ENCODE data around the gene OSBPL10. TPM values are rescaled to one million over a fixed set of nuclear protein-coding genes. Genes with fewer than 3 reads are reported as not detected.

The OSBPL10 gene
- total RNA-seq, 1 experiment from 2014 or later, result 172 TPM

DNA sequence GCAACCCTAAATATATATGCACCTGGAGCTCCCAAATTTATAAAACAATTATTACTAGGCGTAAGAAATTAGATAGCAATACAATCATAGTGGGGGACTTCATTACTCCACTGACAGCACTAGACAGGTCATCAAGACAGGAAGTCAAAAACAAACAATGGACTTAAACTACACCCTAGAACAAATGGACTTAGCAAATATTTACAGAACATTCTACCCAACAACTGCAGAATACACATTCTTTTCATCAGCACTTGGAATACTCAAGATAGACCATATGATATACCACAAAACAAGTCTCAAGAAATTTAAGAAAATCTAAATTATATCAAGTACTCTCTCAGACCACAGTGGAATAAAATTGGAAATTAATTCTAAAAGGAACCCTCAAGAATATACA, 201.5 kb downstream of the OSBPL10 start:
- ChIA-PET CTCF (no interaction called here), POLR2A (no interaction called here)
- no peaks in the 10 kb centered on the region for H3K9me3 Mint-ChIP-seq (ENCODE audit: unreplicated experiment)
- no peak for DNase-seq (ENCODE audit: unreplicated experiment)
- H3K4me3 Mint-ChIP-seq (ENCODE audit: unreplicated experiment), result no peak overlapping the region
- TF ChIP-seq, protein P1, sequence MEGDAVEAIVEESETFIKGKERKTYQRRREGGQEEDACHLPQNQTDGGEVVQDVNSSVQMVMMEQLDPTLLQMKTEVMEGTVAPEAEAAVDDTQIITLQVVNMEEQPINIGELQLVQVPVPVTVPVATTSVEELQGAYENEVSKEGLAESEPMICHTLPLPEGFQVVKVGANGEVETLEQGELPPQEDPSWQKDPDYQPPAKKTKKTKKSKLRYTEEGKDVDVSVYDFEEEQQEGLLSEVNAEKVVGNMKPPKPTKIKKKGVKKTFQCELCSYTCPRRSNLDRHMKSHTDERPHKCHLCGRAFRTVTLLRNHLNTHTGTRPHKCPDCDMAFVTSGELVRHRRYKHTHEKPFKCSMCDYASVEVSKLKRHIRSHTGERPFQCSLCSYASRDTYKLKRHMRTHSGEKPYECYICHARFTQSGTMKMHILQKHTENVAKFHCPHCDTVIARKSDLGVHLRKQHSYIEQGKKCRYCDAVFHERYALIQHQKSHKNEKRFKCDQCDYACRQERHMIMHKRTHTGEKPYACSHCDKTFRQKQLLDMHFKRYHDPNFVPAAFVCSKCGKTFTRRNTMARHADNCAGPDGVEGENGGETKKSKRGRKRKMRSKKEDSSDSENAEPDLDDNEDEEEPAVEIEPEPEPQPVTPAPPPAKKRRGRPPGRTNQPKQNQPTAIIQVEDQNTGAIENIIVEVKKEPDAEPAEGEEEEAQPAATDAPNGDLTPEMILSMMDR (IDR thresholded peaks at IDR 0.05; ENCODE audit: unreplicated experiment), result no peak
- H3K27ac Mint-ChIP-seq (ENCODE audit: low read depth, unreplicated experiment), result no peak overlapping the region
- intact Hi-C loops (cut with micrococcal nuclease), result no loop called here
- BruUV-seq (replicated peaks), result no TSS peak
- H3K27me3 Mint-ChIP-seq (ENCODE audit: insufficient read depth, unreplicated experiment), result no peaks in the 10 kb centered on the region
- H3K36me3 Mint-ChIP-seq (ENCODE audit: insufficient read depth, unreplicated experiment), result peaks cover 10% of the 10 kb centered on the region
- H3K4me1 Mint-ChIP-seq (ENCODE audit: insufficient read depth, unreplicated experiment), result peaks cover 34% of the 10 kb centered on the region

DNA sequence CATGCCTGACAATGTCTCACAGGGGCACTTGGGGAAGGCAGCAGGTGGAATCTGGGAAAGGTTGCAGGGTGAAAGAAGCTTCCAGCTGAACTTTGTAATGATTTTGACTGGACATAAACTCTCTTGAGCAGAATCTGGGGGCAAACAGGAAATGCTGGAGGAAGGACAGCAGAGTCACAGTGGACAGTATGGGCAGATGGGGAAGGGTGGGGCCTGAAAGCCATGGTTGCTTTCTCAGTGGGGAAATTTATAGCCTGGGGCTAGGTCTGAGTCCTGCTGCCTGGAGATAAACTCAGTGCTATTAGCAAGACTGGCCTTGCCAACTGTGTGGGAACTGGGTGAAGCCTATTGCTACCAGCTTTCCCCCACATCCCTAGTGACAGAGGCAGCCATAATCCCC, 203.2 kb downstream of the OSBPL10 start:
- H3K4me1 Mint-ChIP-seq (ENCODE audit: insufficient read depth, unreplicated experiment), result peaks cover 39% of the 10 kb centered on the region

DNA sequence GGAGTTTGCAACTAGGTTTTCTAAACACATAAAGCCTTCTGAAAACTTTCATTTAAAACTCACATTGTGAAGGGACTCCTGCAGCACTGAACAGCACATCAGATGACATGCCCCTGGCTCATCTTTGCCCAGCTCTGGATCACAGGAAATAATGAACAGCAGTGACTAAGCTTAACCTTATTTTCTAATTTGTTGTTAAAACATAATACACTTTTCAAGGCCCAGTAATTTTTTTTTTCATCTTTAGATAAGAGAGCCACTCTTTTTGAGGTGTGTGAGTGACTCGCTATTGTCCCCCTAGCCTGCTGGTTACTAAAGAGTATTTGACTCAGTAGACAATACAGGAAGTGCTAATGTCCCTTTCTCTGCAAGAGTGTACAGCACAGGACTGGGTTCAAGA, 204.0 kb downstream of the OSBPL10 start:
- no peaks in the 10 kb centered on the region for H3K9me3 Mint-ChIP-seq (ENCODE audit: unreplicated experiment)
- no TSS peak for BruUV-seq (replicated peaks)
- no peak for DNase-seq (ENCODE audit: unreplicated experiment)
- peaks cover 46% of the 10 kb centered on the region for H3K4me1 Mint-ChIP-seq (ENCODE audit: insufficient read depth, unreplicated experiment)
- H3K27me3 Mint-ChIP-seq (ENCODE audit: insufficient read depth, unreplicated experiment), result no peaks in the 10 kb centered on the region
- H3K27ac Mint-ChIP-seq (ENCODE audit: low read depth, unreplicated experiment), result peak overlapping the region; percentile 49
- intact Hi-C loops (cut with micrococcal nuclease), result no loop called here
- TF ChIP-seq, protein P1 (IDR thresholded peaks at IDR 0.05; ENCODE audit: unreplicated experiment), result no peak
- ChIA-PET CTCF (interaction anchor here (0.6 kb wide), 1 partner anchor 384 kb away, joined by 3 read pairs; no protein-coding TSS in a partner anchor), POLR2A (interaction anchor here (0.8 to 1.1 kb wide), 4 partner anchors 10 to 205 kb away, joined by 4 to 5 read pairs (median 4); partner anchors contain the start of gene ZNF860)
- peaks cover 12% of the 10 kb centered on the region for H3K36me3 Mint-ChIP-seq (ENCODE audit: insufficient read depth, unreplicated experiment)
- no peak overlapping the region for H3K4me3 Mint-ChIP-seq (ENCODE audit: unreplicated experiment)

More for the DNA sequence above, 203.2 kb downstream of the OSBPL10 start:
- Mint-ChIP-seq H3K36me3 (ENCODE audit: insufficient read depth, unreplicated experiment) (peaks cover 12% of the 10 kb centered on the region), H3K9me3 (ENCODE audit: unreplicated experiment) (no peaks in the 10 kb centered on the region), H3K4me3 (ENCODE audit: unreplicated experiment) (no peak overlapping the region), H3K27ac (ENCODE audit: low read depth, unreplicated experiment) (peak overlapping the region; percentile 49), H3K27me3 (ENCODE audit: insufficient read depth, unreplicated experiment) (no peaks in the 10 kb centered on the region)
- no peak for DNase-seq (ENCODE audit: unreplicated experiment)
- TF ChIP-seq, protein P1 (IDR thresholded peaks at IDR 0.05; ENCODE audit: unreplicated experiment), result no peak
- CTCF ChIA-PET, result interaction anchor here (1.4 to 1.8 kb wide), 2 partner anchors 14 to 205 kb away, joined by 4 read pairs; no protein-coding TSS in a partner anchor
- intact Hi-C loops (cut with micrococcal nuclease), result no loop called here
- POLR2A ChIA-PET, result interaction anchor here (0.5 kb wide), 1 partner anchor 144 kb away, joined by 3 read pairs; no protein-coding TSS in a partner anchor
- no TSS peak for BruUV-seq (replicated peaks)

DNA sequence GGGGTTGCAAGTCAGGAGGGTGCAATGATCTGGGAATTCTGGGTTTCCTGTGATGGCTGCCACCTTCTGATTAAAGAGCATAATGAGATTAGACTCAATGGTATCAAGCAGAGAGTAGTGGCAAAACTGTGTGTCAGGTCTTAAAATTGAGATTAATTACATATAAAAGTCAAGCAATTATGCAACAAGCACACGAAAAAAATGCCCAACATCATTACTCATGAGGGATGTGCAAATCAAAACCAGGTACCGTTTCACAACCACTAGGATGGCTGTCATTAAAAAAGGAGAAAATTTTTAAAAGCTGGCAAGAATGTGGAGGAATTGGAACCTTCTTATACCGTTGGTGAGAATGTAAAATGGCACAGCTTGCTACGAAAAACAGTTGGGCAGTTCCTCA, 205.0 kb downstream of the OSBPL10 start:
- DNase-seq (ENCODE audit: unreplicated experiment), result peak; percentile 74
- H3K36me3 Mint-ChIP-seq (ENCODE audit: insufficient read depth, unreplicated experiment), result peaks cover 12% of the 10 kb centered on the region
- TF ChIP-seq, protein P1 (IDR thresholded peaks at IDR 0.05; ENCODE audit: unreplicated experiment), result no peak
- no TSS peak for BruUV-seq (replicated peaks)
- peak overlapping the region; percentile 33 for H3K27ac Mint-ChIP-seq (ENCODE audit: low read depth, unreplicated experiment)
- no peaks in the 10 kb centered on the region for H3K27me3 Mint-ChIP-seq (ENCODE audit: insufficient read depth, unreplicated experiment)
- intact Hi-C loops (cut with micrococcal nuclease), result no loop called here
- ChIA-PET POLR2A (interaction anchor here (0.7 to 1.1 kb wide), 3 partner anchors 9 to 17 kb away, joined by 3 to 4 read pairs (median 4); no protein-coding TSS in a partner anchor), CTCF (no interaction called here)
- H3K9me3 Mint-ChIP-seq (ENCODE audit: unreplicated experiment), result no peaks in the 10 kb centered on the region
- H3K4me1 Mint-ChIP-seq (ENCODE audit: insufficient read depth, unreplicated experiment), result peaks cover 46% of the 10 kb centered on the region
- no peak overlapping the region for H3K4me3 Mint-ChIP-seq (ENCODE audit: unreplicated experiment)

All from MCF 10A (cell line).